ENCODE data around the gene STOML3. TPM values are rescaled to one million over a fixed set of nuclear protein-coding genes. Genes with fewer than 3 reads are reported as not detected.

STOML3 gene
- total and polyA plus RNA-seq, 2 of the 4 experiments (the other 2 are of a cell fraction), result not detected

- in situ Hi-C loops (cut with MboI; ENCODE audit: low sequenced_read_pairs) (no loop called here), dilution Hi-C loops (cut with HindIII; ENCODE audit: low sequenced_read_pairs, unreplicated experiment) (no loop called here), intact Hi-C loops (cut with micrococcal nuclease) (loop anchor here (5.0 to 10.0 kb wide), 3 partner anchors 379 to 647 kb away; partner anchors contain the start of gene LHFPL6)
- no peak overlapping the region for H3K18ac ChIP-seq (ENCODE audit: low read depth, low read length)
- no peak overlapping the region for H3K14ac ChIP-seq (replicated peaks; ENCODE audit: low read depth, low read length)
- no peaks in the 10 kb centered on the region for H3K9me3 ChIP-seq (ENCODE audit: control insufficient read depth, insufficient read depth, low read length)
- no peak overlapping the region for H3K4ac ChIP-seq (ENCODE audit: low read depth, low read length)
- H2BK20ac ChIP-seq (ENCODE audit: low read depth, low read length), result no peak overlapping the region
- H2AK9ac ChIP-seq (replicated peaks; ENCODE audit: low read depth, low read length, poor library complexity), result no peak overlapping the region
- H2BK15ac ChIP-seq (ENCODE audit: low read depth, low read length), result no peak overlapping the region
- H3K4me3 ChIP-seq (ENCODE audit: insufficient read depth, low read depth, low read length), result 0 out of 2 replicates have a peak overlapping the region, but pooled peaks have one; percentile 9
- no peak overlapping the region for H4K8ac ChIP-seq (ENCODE audit: low read depth in 2 of 2, low read length in 2 of 2)
- BruUV-seq (replicated peaks), result no TSS peak
- no peaks in the 10 kb centered on the region; the same call in 1 of the 2 replicates for H3K9me1 ChIP-seq (ENCODE audit: insufficient read depth, low read length)
- DNase-seq, result no peak
- no peak overlapping the region for H3K56ac ChIP-seq (ENCODE audit: extremely low read depth, insufficient read depth, low read length)
- H3K27ac ChIP-seq (ENCODE audit: insufficient read depth, low read length), result no peak overlapping the region
- no peak overlapping the region for H4K5ac ChIP-seq (ENCODE audit: low read depth, low read length)
- ChIA-PET CTCF (interaction anchor here (1.3 kb wide), 1 partner anchor 13 kb away, joined by 3 read pairs; no protein-coding TSS in a partner anchor), POLR2A (ENCODE audit: unreplicated experiment) (no interaction called here)
- peaks cover 4% of the 10 kb centered on the region; the same call in 1 of the 2 replicates for H4K20me1 ChIP-seq (ENCODE audit: insufficient read depth, low read length)
- TF ChIP-seq CTCF (conservative IDR thresholded peaks at IDR 0.05; ENCODE audit: low read depth, low read length), result no peak
- TF ChIP-seq SMC3 (IDR thresholded peaks at IDR 0.05; ENCODE audit: low read depth, low read length), result no peak
- no peak for TF ChIP-seq RAD21 (IDR thresholded peaks at IDR 0.05; ENCODE audit: low read length)
- H2AFZ ChIP-seq (replicated peaks; ENCODE audit: low read length, poor library complexity), result no peak overlapping the region
- peaks cover 2% of the 10 kb centered on the region; the same call in 1 of the 2 replicates for H3K4me1 ChIP-seq (ENCODE audit: control insufficient read depth, insufficient read depth, low read length)
- WGBS, 2 experiments (ENCODE audit: extremely low coverage in 2 of 2, insufficient read length in 1 of 2), result no CpG with 5 or more reads among the region's 2 CpGs
- no peak overlapping the region for H3K9ac ChIP-seq (ENCODE audit: low read depth, low read length)
- H3K4me2 ChIP-seq (ENCODE audit: low read depth, low read length), result peak overlapping the region; percentile 98
- H3K27me3 ChIP-seq (ENCODE audit: control insufficient read depth, insufficient read depth, low read length), result no peaks in the 10 kb centered on the region
- H2BK120ac ChIP-seq (ENCODE audit: low read depth, low read length), result no peak overlapping the region
- H3K36me3 ChIP-seq (ENCODE audit: control insufficient read depth, insufficient read depth, low read length), result peaks cover 1% of the 10 kb centered on the region; the same call in 1 of the 2 replicates
- no peak for ATAC-seq (ENCODE audit: low read depth)
- H2BK5ac ChIP-seq (ENCODE audit: low read depth, low read length, poor library complexity, severe bottlenecking), result no peak overlapping the region
- H3K79me1 ChIP-seq (ENCODE audit: low read depth in 1 of 2, low read length in 2 of 2), result peaks cover 16 to 37% of the 10 kb centered on the region in 2 experiments
- H2AK5ac ChIP-seq (ENCODE audit: low read depth, low read length), result no peak overlapping the region
- H4K91ac ChIP-seq (ENCODE audit: insufficient read depth, low read depth, low read length), result no peak overlapping the region
- no peak overlapping the region for H3K23ac ChIP-seq (ENCODE audit: low read depth, low read length)
Observed at GRCh38 chr13:39035799-39036198, 45.2 kb upstream of the STOML3 start.

Data from IMR-90 (cell line).